ENCODE results near the gene MED27.
A peak's percentile ranks its signal among the peaks of the same experiment; 100 is the strongest.

The MED27 gene

GRCh38 chr9:131840751-131841702, 238.6 kb downstream of the MED27 start:
- no peak for DNase-seq (ENCODE audit: low read depth)
- TF ChIP-seq CTCF (IDR thresholded peaks at IDR 0.05; ENCODE audit: low read length, missing control alignments), result no peak
- no peak overlapping the region for H3K4me3 ChIP-seq (replicated peaks; ENCODE audit: low read depth, low read length)

GRCh38 chr9:131840220-131840619, 239.4 kb downstream of the MED27 start:
- no peak for DNase-seq (ENCODE audit: low read depth)
- no peak overlapping the region for H3K4me3 ChIP-seq (replicated peaks; ENCODE audit: low read depth, low read length)
- no peak for TF ChIP-seq CTCF (IDR thresholded peaks at IDR 0.05; ENCODE audit: low read length, missing control alignments)

GRCh38 chr9:131839281-131840084, 240.2 kb downstream of the MED27 start:
- no peak overlapping the region for H3K4me3 ChIP-seq (replicated peaks; ENCODE audit: low read depth, low read length)
- no peak for TF ChIP-seq CTCF (IDR thresholded peaks at IDR 0.05; ENCODE audit: low read length, missing control alignments)
- DNase-seq (ENCODE audit: low read depth), result peak; percentile 50

GRCh38 chr9:131838530-131839280, 241.0 kb downstream of the MED27 start:
- no peak for DNase-seq (ENCODE audit: low read depth)
- H3K4me3 ChIP-seq (replicated peaks; ENCODE audit: low read depth, low read length), result no peak overlapping the region
- TF ChIP-seq CTCF (IDR thresholded peaks at IDR 0.05; ENCODE audit: low read length, missing control alignments), result no peak

- DNase-seq (ENCODE audit: low read depth), result no peak
- H3K4me3 ChIP-seq (replicated peaks; ENCODE audit: low read depth, low read length), result no peak overlapping the region
- TF ChIP-seq CTCF (IDR thresholded peaks at IDR 0.05; ENCODE audit: low read length, missing control alignments), result no peak
These were observed 241.8 kb downstream of the MED27 start for GRCh38 chr9:131837836-131838235.

GRCh38 chr9:131837316-131837715, 242.4 kb downstream of the MED27 start:
- no peak for DNase-seq (ENCODE audit: low read depth)
- H3K4me3 ChIP-seq (replicated peaks; ENCODE audit: low read depth, low read length), result no peak overlapping the region
- no peak for TF ChIP-seq CTCF (IDR thresholded peaks at IDR 0.05; ENCODE audit: low read length, missing control alignments)

Data from fibroblast of pulmonary artery (primary cell).